ENCODE results near the gene VGLL3. TPM values are rescaled to one million over a fixed set of nuclear protein-coding genes. Genes with fewer than 3 reads are reported as not detected.

The VGLL3 gene
- total RNA-seq, 1 donor from 2014 or later: 1.9 TPM

DNA sequence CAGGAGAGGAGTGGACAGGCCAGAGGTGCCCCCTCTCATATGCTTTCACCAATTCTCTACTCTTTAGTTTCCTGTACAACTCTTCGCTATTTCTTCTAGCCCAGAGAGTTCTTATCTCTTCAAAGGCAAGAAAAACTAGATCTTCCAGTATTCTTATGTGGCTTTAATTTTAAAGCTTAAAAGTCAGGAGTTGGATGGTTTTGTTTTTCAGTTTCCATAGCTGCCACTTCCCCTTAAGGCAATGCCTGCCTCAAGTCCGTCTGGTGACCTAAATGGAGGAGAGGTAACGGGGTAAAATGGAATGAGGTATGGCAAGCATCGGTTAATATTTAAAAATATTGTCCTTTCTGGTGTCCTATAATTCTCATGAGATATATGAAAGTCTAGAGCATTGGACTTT lies 11.4 kb upstream of the VGLL3 start:
- Mint-ChIP-seq H3K9me3 (ENCODE audit: low read depth) (no peaks in the 10 kb centered on the region), H3K27me3 (peaks cover 3% of the 10 kb centered on the region), H3K36me3 (ENCODE audit: insufficient read depth) (no peaks in the 10 kb centered on the region), H3K27ac (no peak overlapping the region), H3K4me3 (ENCODE audit: low read depth) (no peak overlapping the region), H3K4me1 (ENCODE audit: low read depth) (no peaks in the 10 kb centered on the region)
- DNase-seq (ENCODE audit: low spot score, unreplicated experiment): no peak
- TF ChIP-seq, protein P1, sequence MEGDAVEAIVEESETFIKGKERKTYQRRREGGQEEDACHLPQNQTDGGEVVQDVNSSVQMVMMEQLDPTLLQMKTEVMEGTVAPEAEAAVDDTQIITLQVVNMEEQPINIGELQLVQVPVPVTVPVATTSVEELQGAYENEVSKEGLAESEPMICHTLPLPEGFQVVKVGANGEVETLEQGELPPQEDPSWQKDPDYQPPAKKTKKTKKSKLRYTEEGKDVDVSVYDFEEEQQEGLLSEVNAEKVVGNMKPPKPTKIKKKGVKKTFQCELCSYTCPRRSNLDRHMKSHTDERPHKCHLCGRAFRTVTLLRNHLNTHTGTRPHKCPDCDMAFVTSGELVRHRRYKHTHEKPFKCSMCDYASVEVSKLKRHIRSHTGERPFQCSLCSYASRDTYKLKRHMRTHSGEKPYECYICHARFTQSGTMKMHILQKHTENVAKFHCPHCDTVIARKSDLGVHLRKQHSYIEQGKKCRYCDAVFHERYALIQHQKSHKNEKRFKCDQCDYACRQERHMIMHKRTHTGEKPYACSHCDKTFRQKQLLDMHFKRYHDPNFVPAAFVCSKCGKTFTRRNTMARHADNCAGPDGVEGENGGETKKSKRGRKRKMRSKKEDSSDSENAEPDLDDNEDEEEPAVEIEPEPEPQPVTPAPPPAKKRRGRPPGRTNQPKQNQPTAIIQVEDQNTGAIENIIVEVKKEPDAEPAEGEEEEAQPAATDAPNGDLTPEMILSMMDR (IDR thresholded peaks at IDR 0.05; ENCODE audit: unreplicated experiment): no peak

DNA sequence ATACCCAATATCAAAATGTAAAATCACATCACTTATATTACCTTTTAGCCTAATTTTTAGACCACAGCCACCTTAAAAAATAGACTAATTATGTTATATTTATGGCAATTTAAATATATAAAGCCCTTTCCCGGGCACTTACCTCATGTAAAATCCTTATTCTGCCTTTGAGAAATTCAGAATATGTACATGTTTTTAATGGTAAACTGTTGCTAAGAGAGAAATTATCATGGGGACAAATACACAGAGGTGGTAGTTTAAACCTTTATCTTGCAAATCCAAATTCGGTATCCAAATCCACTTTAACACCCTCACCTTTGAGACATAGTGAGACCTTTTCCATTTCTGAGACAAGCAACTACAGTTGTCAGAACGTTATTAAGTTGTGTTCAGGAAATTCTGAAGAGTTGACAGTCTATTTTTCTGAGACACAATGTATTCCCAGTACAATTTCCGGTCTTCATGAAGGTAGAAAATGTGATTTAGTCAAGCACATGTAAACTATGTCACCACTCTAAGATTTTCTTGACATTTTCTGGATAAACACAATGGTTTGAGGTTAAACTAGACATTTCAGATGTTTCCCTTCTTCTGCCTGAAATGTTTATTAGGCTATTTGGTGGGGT lies 10.6 kb upstream of the VGLL3 start:
- peaks cover 5% of the 10 kb centered on the region for H3K27me3 Mint-ChIP-seq
- TF ChIP-seq, protein P1 (IDR thresholded peaks at IDR 0.05; ENCODE audit: unreplicated experiment): no peak
- H3K4me1 Mint-ChIP-seq (ENCODE audit: low read depth): no peaks in the 10 kb centered on the region

DNA sequence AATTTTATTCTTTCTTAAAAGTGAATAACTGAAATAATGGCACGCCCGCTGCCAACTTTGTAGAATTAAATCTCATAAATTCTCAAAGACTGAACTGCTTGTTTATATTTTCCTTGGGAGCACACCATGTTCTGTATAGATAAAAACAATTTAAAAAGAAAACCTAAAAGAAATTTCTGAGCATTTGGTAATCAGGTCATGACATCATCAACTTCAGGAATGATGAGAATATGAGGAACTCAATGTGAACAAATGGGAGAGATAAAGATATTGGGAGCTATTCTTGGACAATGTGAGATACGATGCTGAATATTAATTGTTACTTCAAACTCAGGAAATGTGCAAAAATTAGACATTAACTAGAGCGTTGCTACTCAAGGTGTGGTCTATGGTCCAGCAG lies 10.0 kb upstream of the VGLL3 start:
- no peaks in the 10 kb centered on the region for H3K9me3 Mint-ChIP-seq (ENCODE audit: low read depth)
- H3K27me3 Mint-ChIP-seq: peaks cover 5% of the 10 kb centered on the region
- no peak overlapping the region for H3K27ac Mint-ChIP-seq
- TF ChIP-seq, protein P1 (IDR thresholded peaks at IDR 0.05; ENCODE audit: unreplicated experiment): no peak
- H3K4me3 Mint-ChIP-seq (ENCODE audit: low read depth): no peak overlapping the region
- no peaks in the 10 kb centered on the region for H3K36me3 Mint-ChIP-seq (ENCODE audit: insufficient read depth)
- DNase-seq (ENCODE audit: low spot score, unreplicated experiment): no peak
- H3K4me1 Mint-ChIP-seq (ENCODE audit: low read depth): no peaks in the 10 kb centered on the region

More for the DNA sequence above, 10.6 kb upstream of the VGLL3 start:
- H3K9me3 Mint-ChIP-seq (ENCODE audit: low read depth): no peaks in the 10 kb centered on the region
- no peak overlapping the region for H3K27ac Mint-ChIP-seq
- H3K36me3 Mint-ChIP-seq (ENCODE audit: insufficient read depth): no peaks in the 10 kb centered on the region
- DNase-seq (ENCODE audit: low spot score, unreplicated experiment): no peak
- no peak overlapping the region for H3K4me3 Mint-ChIP-seq (ENCODE audit: low read depth)

GRCh38 chr3:86998569-86998968 lies 7.6 kb upstream of the VGLL3 start:
- H3K36me3 Mint-ChIP-seq (ENCODE audit: insufficient read depth): no peaks in the 10 kb centered on the region
- TF ChIP-seq, protein P1 (IDR thresholded peaks at IDR 0.05; ENCODE audit: unreplicated experiment): no peak
- H3K9me3 Mint-ChIP-seq (ENCODE audit: low read depth): no peaks in the 10 kb centered on the region
- peaks cover 16% of the 10 kb centered on the region for H3K27me3 Mint-ChIP-seq
- peaks cover 6% of the 10 kb centered on the region for H3K4me1 Mint-ChIP-seq (ENCODE audit: low read depth)
- DNase-seq (ENCODE audit: low spot score, unreplicated experiment): no peak
- no peak overlapping the region for H3K27ac Mint-ChIP-seq
- no peak overlapping the region for H3K4me3 Mint-ChIP-seq (ENCODE audit: low read depth)

GRCh38 chr3:86996261-86996955 lies 5.5 kb upstream of the VGLL3 start:
- no peak for DNase-seq (ENCODE audit: low spot score, unreplicated experiment)
- Mint-ChIP-seq H3K36me3 (ENCODE audit: insufficient read depth) (no peaks in the 10 kb centered on the region), H3K27ac (no peak overlapping the region)

More at GRCh38 chr3:86996261-86996955, 5.5 kb upstream of the VGLL3 start:
- Mint-ChIP-seq H3K4me1 (ENCODE audit: low read depth) (peaks cover 7% of the 10 kb centered on the region), H3K27me3 (peaks cover 20% of the 10 kb centered on the region), H3K9me3 (ENCODE audit: low read depth) (no peaks in the 10 kb centered on the region), H3K4me3 (ENCODE audit: low read depth) (no peak overlapping the region)
- TF ChIP-seq, protein P1 (IDR thresholded peaks at IDR 0.05; ENCODE audit: unreplicated experiment): no peak

All from progenitor cell of endocrine pancreas (in vitro differentiated cells).